Measurements from ENCODE around the gene VEPH1. TPM values are rescaled to one million over a fixed set of nuclear protein-coding genes. Genes with fewer than 3 reads are reported as not detected.

The VEPH1 gene
- total RNA-seq, 6 experiments from 2014 or later = 0.51 to 1.4 (median 0.93) TPM

- no peak overlapping the region for H3K27ac ChIP-seq
- H3K9me3 ChIP-seq = no peaks in the 10 kb centered on the region
- intact Hi-C loops (cut with DNase I) = no loop called here
- H3K4me3 ChIP-seq = no peak overlapping the region
- DNase-seq = no peak
- ATAC-seq = no peak
- H3K27me3 ChIP-seq = no peaks in the 10 kb centered on the region
- no peak for TF ChIP-seq POLR2A (IDR thresholded peaks at IDR 0.05)
- TF ChIP-seq, protein P1, sequence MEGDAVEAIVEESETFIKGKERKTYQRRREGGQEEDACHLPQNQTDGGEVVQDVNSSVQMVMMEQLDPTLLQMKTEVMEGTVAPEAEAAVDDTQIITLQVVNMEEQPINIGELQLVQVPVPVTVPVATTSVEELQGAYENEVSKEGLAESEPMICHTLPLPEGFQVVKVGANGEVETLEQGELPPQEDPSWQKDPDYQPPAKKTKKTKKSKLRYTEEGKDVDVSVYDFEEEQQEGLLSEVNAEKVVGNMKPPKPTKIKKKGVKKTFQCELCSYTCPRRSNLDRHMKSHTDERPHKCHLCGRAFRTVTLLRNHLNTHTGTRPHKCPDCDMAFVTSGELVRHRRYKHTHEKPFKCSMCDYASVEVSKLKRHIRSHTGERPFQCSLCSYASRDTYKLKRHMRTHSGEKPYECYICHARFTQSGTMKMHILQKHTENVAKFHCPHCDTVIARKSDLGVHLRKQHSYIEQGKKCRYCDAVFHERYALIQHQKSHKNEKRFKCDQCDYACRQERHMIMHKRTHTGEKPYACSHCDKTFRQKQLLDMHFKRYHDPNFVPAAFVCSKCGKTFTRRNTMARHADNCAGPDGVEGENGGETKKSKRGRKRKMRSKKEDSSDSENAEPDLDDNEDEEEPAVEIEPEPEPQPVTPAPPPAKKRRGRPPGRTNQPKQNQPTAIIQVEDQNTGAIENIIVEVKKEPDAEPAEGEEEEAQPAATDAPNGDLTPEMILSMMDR (IDR thresholded peaks at IDR 0.05) = no peak
- no peaks in the 10 kb centered on the region for H3K4me1 ChIP-seq
- H3K36me3 ChIP-seq = no peaks in the 10 kb centered on the region
These were observed 17.4 kb upstream of the VEPH1 start for GRCh38 chr3:157520485-157521150.

DNA sequence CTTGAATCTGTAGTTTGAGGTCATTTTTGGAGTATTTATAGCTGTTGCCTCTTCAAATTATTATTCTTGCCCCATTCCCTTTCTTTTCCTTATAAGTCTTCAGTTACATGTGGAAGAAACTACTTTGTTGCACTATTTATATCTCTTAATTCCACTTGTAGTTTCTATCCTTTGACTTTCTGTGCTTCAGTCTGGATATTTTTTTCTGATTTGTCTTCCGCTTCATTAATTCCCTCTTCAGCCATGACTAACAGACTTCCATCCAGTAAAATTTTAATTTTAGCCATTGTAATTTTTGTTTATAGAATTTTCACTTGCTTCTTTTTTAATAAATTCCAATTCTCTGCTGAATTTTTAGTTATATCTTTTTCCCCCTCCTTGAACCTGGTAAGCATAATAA is 15.7 kb upstream of the VEPH1 start:
- TF ChIP-seq, protein P1 (IDR thresholded peaks at IDR 0.05) = no peak
- no peak for TF ChIP-seq POLR2A (IDR thresholded peaks at IDR 0.05)
- no peaks in the 10 kb centered on the region for H3K4me1 ChIP-seq
- no peaks in the 10 kb centered on the region for H3K36me3 ChIP-seq
- intact Hi-C loops (cut with DNase I) = no loop called here
- H3K27ac ChIP-seq = no peak overlapping the region
- H3K4me3 ChIP-seq = no peak overlapping the region
- 100% methylated on average over 1 of the region's 1 CpG for WGBS (ENCODE audit: insufficient coverage, low coverage, low lambda C conversion rate, missing lambda C conversion rate)
- no peaks in the 10 kb centered on the region for H3K27me3 ChIP-seq
- no peaks in the 10 kb centered on the region for H3K9me3 ChIP-seq
- ATAC-seq = no peak
- no peak for DNase-seq

GRCh38 chr3:157516928-157517327 is 13.7 kb upstream of the VEPH1 start:
- Histone ChIP-seq H3K4me1 (no peaks in the 10 kb centered on the region), H3K27me3 (no peaks in the 10 kb centered on the region), H3K9me3 (no peaks in the 10 kb centered on the region), H3K36me3 (no peaks in the 10 kb centered on the region), H3K4me3 (no peak overlapping the region), H3K27ac (no peak overlapping the region)
- intact Hi-C loops (cut with DNase I) = no loop called here
- DNase-seq (no peak), ATAC-seq (no peak)
- no peak for TF ChIP-seq POLR2A (IDR thresholded peaks at IDR 0.05)
- TF ChIP-seq, protein P1 (IDR thresholded peaks at IDR 0.05) = no peak

GRCh38 chr3:157515398-157515797 is 12.2 kb upstream of the VEPH1 start:
- 28% methylated on average over 5 of the region's 5 CpGs for WGBS (ENCODE audit: insufficient coverage, low coverage, low lambda C conversion rate, missing lambda C conversion rate)
- DNase-seq = no peak
- Histone ChIP-seq H3K36me3 (no peaks in the 10 kb centered on the region), H3K27me3 (no peaks in the 10 kb centered on the region), H3K4me1 (no peaks in the 10 kb centered on the region), H3K4me3 (no peak overlapping the region), H3K27ac (no peak overlapping the region), H3K9me3 (no peaks in the 10 kb centered on the region)
- TF ChIP-seq, protein P1 (IDR thresholded peaks at IDR 0.05) = no peak
- no peak for TF ChIP-seq POLR2A (IDR thresholded peaks at IDR 0.05)
- ATAC-seq = no peak
- intact Hi-C loops (cut with DNase I) = no loop called here

GRCh38 chr3:157514371-157514895 is 11.2 kb upstream of the VEPH1 start:
- ATAC-seq = no peak
- no peak overlapping the region for H3K4me3 ChIP-seq
- TF ChIP-seq, protein P1 (IDR thresholded peaks at IDR 0.05) = no peak
- TF ChIP-seq POLR2A (IDR thresholded peaks at IDR 0.05) = no peak
- WGBS (ENCODE audit: insufficient coverage, low coverage, low lambda C conversion rate, missing lambda C conversion rate) = 63% methylated on average over 4 of the region's 4 CpGs
- no peaks in the 10 kb centered on the region for H3K4me1 ChIP-seq
- no peak for DNase-seq
- H3K36me3 ChIP-seq = no peaks in the 10 kb centered on the region
- intact Hi-C loops (cut with DNase I) = no loop called here
- no peaks in the 10 kb centered on the region for H3K9me3 ChIP-seq
- no peak overlapping the region for H3K27ac ChIP-seq
- no peaks in the 10 kb centered on the region for H3K27me3 ChIP-seq
